Fibroblast of villous mesenchyme (primary cell): ENCODE data around the gene CDKN1B. TPM values are rescaled to one million over a fixed set of nuclear protein-coding genes. Genes with fewer than 3 reads are reported as not detected.

ENCODE experiments used
- DNase-seq: peaks from one replicate; pipeline ENCODE4 v3.0.0-alpha.2; 2010; ENCODE audit warnings: low read depth
- H3K4me3 ChIP-seq: 2 replicates; pipeline ENCODE4 v1.5.1; 2011; ENCODE audit warnings: low read depth, mild to moderate bottlenecking, low read length
- total RNA-seq: library from RNA; depleted of rRNA; stranded (reverse); fragments of >200 nt; gene quantifications from 2 replicates; pipeline ENCODE4 v1.2.3, GENCODE V29; 2012
- TF ChIP-seq, protein P1 (sequence below): IDR thresholded peaks from 2 replicates; pipeline ENCODE4 v1.5.1; 2012; ENCODE audit warnings: low read depth, mild to moderate bottlenecking, low read length; ENCODE audit not compliant: insufficient read depth

Gene CDKN1B
- total RNA-seq, 1 donor, result 56.6 TPM

DNA sequence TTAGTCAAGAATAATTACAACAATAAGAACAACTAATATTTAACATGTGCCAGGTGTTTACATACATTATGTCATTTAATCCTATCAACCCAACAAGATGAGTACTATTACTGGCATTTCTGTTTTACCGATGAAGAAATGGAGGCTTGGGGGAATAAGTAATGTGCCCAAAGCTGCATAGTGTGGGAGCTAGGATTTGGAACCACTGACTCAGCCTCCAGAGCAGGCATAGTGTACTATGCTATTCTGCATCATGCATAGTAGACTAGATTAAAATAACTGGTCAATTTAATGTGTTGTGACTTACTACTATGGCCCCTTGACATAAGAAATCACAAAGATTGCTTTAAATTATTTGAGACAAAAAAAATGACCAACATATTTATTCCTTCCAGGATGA is 30.7 kb upstream of the CDKN1B start:
- TF ChIP-seq, protein P1, sequence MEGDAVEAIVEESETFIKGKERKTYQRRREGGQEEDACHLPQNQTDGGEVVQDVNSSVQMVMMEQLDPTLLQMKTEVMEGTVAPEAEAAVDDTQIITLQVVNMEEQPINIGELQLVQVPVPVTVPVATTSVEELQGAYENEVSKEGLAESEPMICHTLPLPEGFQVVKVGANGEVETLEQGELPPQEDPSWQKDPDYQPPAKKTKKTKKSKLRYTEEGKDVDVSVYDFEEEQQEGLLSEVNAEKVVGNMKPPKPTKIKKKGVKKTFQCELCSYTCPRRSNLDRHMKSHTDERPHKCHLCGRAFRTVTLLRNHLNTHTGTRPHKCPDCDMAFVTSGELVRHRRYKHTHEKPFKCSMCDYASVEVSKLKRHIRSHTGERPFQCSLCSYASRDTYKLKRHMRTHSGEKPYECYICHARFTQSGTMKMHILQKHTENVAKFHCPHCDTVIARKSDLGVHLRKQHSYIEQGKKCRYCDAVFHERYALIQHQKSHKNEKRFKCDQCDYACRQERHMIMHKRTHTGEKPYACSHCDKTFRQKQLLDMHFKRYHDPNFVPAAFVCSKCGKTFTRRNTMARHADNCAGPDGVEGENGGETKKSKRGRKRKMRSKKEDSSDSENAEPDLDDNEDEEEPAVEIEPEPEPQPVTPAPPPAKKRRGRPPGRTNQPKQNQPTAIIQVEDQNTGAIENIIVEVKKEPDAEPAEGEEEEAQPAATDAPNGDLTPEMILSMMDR, result no peak
- DNase-seq, result no peak

DNA sequence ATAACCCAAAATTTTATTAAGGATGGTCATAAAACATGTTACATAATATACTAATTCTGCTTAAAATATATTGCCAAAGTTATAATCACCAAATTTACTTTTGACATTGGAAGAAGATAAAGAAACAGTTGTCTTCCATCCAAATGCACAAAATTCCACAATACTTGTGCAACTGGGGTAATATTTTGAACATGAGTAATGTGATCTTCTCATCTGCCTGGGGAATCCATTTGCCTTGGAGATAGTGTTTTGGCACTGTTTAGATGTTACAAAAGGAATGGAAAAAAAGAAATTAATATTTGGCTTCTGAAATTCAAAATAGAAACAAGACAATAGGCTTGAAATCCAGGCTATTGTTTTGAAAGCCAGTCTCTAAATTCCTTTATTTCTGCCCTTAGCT is 30.2 kb upstream of the CDKN1B start:
- peak; percentile 34 for DNase-seq
- H3K4me3 ChIP-seq, result no peak overlapping the region
- TF ChIP-seq, protein P1, result no peak

More for the DNA sequence above, 30.7 kb upstream of the CDKN1B start:
- H3K4me3 ChIP-seq, result no peak overlapping the region

DNA sequence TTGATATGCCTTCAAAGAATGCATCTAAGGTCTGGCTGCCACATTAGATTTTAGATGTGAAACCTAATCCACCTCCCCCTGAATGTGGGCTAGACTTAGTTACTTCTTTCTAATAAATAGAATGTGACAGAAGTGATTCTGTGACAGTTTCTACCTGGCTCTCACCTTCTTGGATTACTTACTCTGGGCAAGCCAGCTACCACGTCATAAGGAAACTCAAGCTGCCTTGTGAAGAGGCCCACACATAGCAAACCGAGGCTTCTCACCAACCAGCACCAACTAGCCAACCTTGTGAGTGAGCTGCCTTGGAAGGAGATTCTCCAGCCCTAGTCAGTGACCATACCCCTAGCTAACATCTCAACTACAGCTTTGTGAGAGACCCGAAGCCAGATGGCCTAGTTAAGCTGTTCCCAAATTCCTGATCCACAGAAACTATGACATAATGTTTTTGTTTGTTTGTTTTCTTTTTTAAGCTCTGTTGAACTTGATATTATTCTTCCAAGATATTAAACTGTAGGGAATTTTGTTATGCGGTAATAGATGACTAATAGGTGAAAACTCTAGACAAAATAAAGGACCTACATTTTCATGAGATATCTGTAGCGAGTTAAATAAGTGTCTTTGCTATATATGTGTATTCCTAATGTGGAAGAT is 27.4 kb upstream of the CDKN1B start:
- TF ChIP-seq, protein P1, result no peak
- DNase-seq, result no peak
- no peak overlapping the region for H3K4me3 ChIP-seq

DNA sequence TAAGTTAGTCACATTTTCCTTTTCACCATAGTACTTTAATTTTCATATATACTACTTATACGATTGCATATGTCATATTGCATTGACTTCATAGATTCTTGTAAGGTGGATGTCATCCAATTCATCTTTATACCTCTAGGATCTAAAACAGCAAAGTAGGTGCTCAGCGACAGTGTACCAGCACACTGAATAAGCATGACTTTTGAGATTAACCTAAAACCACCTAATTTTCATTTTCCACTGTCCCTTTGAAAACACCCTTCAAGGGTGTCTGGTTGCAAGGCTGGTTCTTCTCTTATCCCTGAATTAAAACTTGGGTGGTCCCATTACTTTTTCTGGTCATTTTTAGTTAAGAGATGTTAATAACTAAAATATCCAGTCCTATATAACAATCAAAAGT is 25.6 kb upstream of the CDKN1B start:
- TF ChIP-seq, protein P1, result no peak
- no peak overlapping the region for H3K4me3 ChIP-seq
- no peak for DNase-seq

DNA sequence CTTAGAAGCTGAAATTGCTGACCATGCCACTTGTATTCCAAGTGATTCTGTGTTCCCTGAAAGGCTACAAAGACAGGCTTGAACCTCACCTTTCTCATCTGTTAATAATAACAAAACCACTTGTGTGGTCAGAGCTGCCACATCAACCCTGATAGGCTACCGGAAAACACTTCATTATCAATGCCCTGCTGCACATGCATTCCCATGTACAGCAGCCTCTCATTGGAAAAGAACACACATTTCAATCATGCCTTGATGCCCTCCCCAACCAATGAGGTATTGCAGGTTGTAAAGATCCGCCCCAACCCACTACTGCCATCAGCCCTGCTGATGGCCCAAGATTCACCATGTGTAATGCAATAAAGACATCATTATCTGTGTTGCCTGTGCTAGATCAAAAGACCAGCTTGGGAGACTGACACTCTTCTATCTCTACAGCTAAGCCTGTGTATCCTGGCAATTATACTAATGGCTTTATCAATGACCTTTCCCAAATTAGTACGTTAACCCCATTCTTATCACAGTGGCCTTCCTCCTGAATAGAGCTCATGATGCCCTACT is 24.0 kb upstream of the CDKN1B start:
- DNase-seq, result no peak
- H3K4me3 ChIP-seq, result no peak overlapping the region
- TF ChIP-seq, protein P1, result no peak

DNA sequence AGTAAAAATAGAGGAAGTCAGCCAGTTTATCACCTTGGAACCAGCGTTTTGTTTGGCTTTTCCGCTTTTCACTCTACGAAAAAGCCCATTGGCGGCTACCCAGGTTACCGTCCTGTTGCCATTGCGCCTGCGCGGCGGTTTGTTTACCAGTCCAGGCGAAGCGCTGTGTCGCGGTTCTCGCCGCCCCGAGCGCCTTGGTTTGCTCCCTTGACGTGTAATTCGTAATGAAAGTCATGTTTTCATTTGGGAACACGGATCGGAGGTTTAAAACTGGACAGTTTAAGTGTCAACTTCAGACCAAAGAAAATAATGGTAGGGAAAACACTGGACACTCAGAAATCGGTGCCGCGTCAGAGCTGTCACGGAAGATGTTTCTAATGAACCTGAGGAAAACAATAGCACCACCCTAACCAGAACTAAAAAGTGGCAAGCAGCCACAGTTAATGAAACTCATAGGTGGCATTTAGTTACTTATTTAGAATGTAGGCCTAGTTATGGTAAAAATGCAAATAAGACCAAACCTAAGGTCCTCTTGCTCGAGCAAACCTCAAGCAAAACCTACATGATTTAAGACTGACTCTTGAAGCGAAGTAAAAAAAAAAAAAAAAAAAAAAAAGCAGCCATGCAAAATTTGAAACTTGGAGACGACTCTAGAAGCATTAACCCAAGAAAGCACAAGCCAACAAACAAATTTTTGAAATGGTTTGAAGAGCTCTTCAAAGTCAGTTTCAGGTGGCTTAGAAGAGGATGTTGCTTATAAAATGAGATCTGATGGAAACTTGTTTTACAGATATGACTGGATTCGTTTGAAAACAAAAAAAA is 20.4 kb upstream of the CDKN1B start:
- peak overlapping the region; percentile 73 for H3K4me3 ChIP-seq
- TF ChIP-seq, protein P1, result no peak
- peak; percentile 89 for DNase-seq
